GM10266 (cell line): Measurements from ENCODE around the gene CTSA.
"Not testable (repeated sequence)": the region's sequence is repeated elsewhere in the genome, so short reads cannot be mapped to it uniquely, and the experiment has no call there.

Experiments used
- DNase-seq: peaks from one replicate; pipeline ENCODE4 v3.0.0; 2012; ENCODE audit errors: extremely low spot score
- CTCF ChIP-seq: IDR thresholded peaks from 2 replicates; pipeline ENCODE4 v1.5.1; 2012; ENCODE audit warnings: mild to moderate bottlenecking, low read depth; ENCODE audit not compliant: control insufficient read depth, insufficient read depth; ENCODE audit errors: missing control alignments

The CTSA gene

GRCh38 chr20:45867136-45867818 lies 23.9 kb upstream of the CTSA start:
- no peak for DNase-seq
- TF ChIP-seq CTCF = no peak

GRCh38 chr20:45867819-45868176 lies 23.3 kb upstream of the CTSA start:
- no peak for DNase-seq
- TF ChIP-seq CTCF = no peak

- no peak for TF ChIP-seq CTCF
- no peak for DNase-seq
These were observed 18.5 kb upstream of the CTSA start for GRCh38 chr20:45872626-45873025.

GRCh38 chr20:45873409-45874103 lies 17.6 kb upstream of the CTSA start:
- no peak for DNase-seq
- no peak for TF ChIP-seq CTCF

- not testable (repeated sequence) for DNase-seq
These were observed 17.0 kb upstream of the CTSA start for GRCh38 chr20:45874104-45874481.

GRCh38 chr20:45874576-45874975 lies 16.6 kb upstream of the CTSA start:
- no peak for DNase-seq
- TF ChIP-seq CTCF = no peak

- no peak for TF ChIP-seq CTCF
- DNase-seq = no peak
These were observed 12.9 kb upstream of the CTSA start for GRCh38 chr20:45878076-45878761.
